Activated CD4-positive, alpha-beta T cell treated with anti-CD3 and anti-CD28 coated beads, Interleukin-10, Interleukin-2, amounts not matched to agents 100 ng/mL and 50 ng/mL, durations not matched to agents 16 hours and 8 hours (primary cell): ENCODE data around the gene ATG2B.
"Not testable (repeated sequence)": the region's sequence is repeated elsewhere in the genome, so short reads cannot be mapped to it uniquely, and the experiment has no call there.

Experiments
- DNase-seq: peaks from one replicate; pipeline ENCODE4 v3.0.0-alpha.2; 2020

The ATG2B gene

GRCh38 chr14:96251656-96252155 is 111.4 kb downstream of the ATG2B start:
- DNase-seq, result no peak

GRCh38 chr14:96250485-96250884 is 112.7 kb downstream of the ATG2B start:
- DNase-seq, result no peak

- no peak for DNase-seq
Observed at GRCh38 chr14:96249029-96249428, 114.1 kb downstream of the ATG2B start.

GRCh38 chr14:96247031-96247430 is 116.1 kb downstream of the ATG2B start:
- no peak for DNase-seq

- no peak for DNase-seq
Observed at GRCh38 chr14:96246539-96246847, 116.6 kb downstream of the ATG2B start.

- DNase-seq, result no peak
Observed at GRCh38 chr14:96245710-96246538, 117.2 kb downstream of the ATG2B start.

- DNase-seq, result not testable (repeated sequence)
Observed at GRCh38 chr14:96245074-96245473, 118.1 kb downstream of the ATG2B start.

GRCh38 chr14:96243785-96244184 is 119.4 kb downstream of the ATG2B start:
- no peak for DNase-seq

GRCh38 chr14:96242126-96242525 is 121.0 kb downstream of the ATG2B start:
- DNase-seq, result no peak

GRCh38 chr14:96240641-96241040 is 122.5 kb downstream of the ATG2B start:
- no peak for DNase-seq

GRCh38 chr14:96239711-96240141 is 123.4 kb downstream of the ATG2B start:
- no peak for DNase-seq

GRCh38 chr14:96238676-96239265 is 124.4 kb downstream of the ATG2B start:
- no peak for DNase-seq

- no peak for DNase-seq
Observed at GRCh38 chr14:96237641-96238040, 125.5 kb downstream of the ATG2B start.

- DNase-seq, result no peak
Observed at GRCh38 chr14:96235426-96235825, 127.7 kb downstream of the ATG2B start.

- no peak for DNase-seq
Observed at GRCh38 chr14:96233661-96234060, 129.5 kb downstream of the ATG2B start.

GRCh38 chr14:96232506-96232905 is 130.6 kb downstream of the ATG2B start:
- no peak for DNase-seq

- DNase-seq, result no peak
Observed at GRCh38 chr14:96231526-96232130, 131.5 kb downstream of the ATG2B start.

GRCh38 chr14:96231056-96231455 is 132.1 kb downstream of the ATG2B start:
- no peak for DNase-seq

GRCh38 chr14:96229315-96229714 is 133.8 kb downstream of the ATG2B start:
- DNase-seq, result no peak
